Type B pancreatic cell (in vitro differentiated cells): ENCODE measurements around the gene SPC24. TPM values are rescaled to one million over a fixed set of nuclear protein-coding genes. Genes with fewer than 3 reads are reported as not detected.
A peak's percentile ranks its signal among the peaks of the same experiment; 100 is the strongest.

Experiments
- DNase-seq: peaks from one replicate; pipeline ENCODE4 v3.0.0; 2021; ENCODE audit warnings: mixed read lengths; ENCODE audit not compliant: unreplicated experiment; ENCODE audit errors: extremely low spot score
- H3K27ac Mint-ChIP-seq: 2 replicates; pipeline ENCODE4 v1.8.0; 2021; ENCODE audit warnings: mild to moderate bottlenecking, mixed read lengths
- H3K27me3 Mint-ChIP-seq: 2 replicates; pipeline ENCODE4 v1.8.0; 2021; ENCODE audit warnings: mixed read lengths
- H3K36me3 Mint-ChIP-seq: 2 replicates; pipeline ENCODE4 v1.8.0; 2021; ENCODE audit warnings: mixed read lengths
- H3K4me1 Mint-ChIP-seq: one replicate; pipeline ENCODE4 v1.8.0; 2021; ENCODE audit warnings: mixed read lengths; ENCODE audit not compliant: unreplicated experiment
- H3K4me3 Mint-ChIP-seq: 2 replicates; pipeline ENCODE4 v1.8.0; 2021; ENCODE audit warnings: mild to moderate bottlenecking, mixed read lengths
- H3K9me3 Mint-ChIP-seq: 2 replicates; pipeline ENCODE4 v1.8.0; 2021; ENCODE audit warnings: mixed read lengths
- long read RNA-seq: library from polyadenylated mRNA; unstranded; transcript quantifications from one replicate; pipeline ENCODE4 v2.0.0, GENCODE V29; 2020
- total RNA-seq: library from RNA; stranded (reverse); gene quantifications from 2 replicates; pipeline ENCODE4 v1.2.1, GENCODE V29; 2021; ENCODE audit warnings: low replicate concordance
- TF ChIP-seq, protein P1 (sequence below): fragments of 200-600 bp; sonication (generic); conservative IDR thresholded peaks from 2 replicates; pipeline ENCODE4 v1.5.0; 2021; ENCODE audit warnings: antibody characterized with exemption, mild to moderate bottlenecking

Gene SPC24, protein sequence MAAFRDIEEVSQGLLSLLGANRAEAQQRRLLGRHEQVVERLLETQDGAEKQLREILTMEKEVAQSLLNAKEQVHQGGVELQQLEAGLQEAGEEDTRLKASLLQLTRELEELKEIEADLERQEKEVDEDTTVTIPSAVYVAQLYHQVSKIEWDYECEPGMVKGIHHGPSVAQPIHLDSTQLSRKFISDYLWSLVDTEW
- total RNA-seq, result 15.0 and 43.2 TPM in 2 replicates
- long read RNA-seq, partial matches to known transcripts, result 0 of 4 reads
- long read RNA-seq, other reads (novel, unspliced or antisense), result 2 of 4 reads

DNA sequence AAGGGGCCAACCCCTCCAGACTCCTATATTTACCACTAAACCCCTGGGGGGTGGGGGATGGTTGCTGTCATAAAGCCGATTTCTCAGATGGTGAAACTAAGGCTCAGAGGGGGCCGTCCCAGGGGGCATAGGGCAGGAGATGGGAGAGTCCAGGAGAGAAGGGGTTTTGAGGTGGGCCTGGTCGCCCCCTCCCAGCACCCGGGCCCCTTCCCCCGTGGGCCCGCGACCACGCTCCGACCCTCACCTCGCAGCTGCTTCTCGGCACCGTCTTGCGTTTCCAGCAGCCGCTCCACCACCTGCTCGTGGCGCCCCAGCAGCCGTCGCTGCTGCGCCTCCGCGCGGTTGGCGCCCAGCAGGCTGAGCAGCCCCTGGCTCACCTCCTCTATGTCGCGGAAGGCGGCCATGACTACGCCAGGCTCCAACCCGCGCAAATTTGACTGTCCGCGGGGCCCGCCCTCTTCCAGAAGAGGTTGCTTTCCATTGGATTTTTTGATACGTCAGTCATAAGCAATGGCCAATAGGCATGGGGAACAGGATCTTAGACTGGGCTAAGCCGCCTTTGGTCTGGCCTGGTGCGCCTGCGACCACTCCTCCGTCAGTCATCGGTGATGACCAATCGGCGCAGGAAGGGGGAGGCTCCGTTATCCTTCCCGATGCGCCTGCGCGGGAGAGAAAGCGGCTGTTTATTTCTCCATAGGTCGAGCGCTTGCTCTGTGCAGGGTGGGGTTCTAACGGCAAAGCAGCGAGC lies at the start of gene SPC24:
Gene SPC24 (minus strand): TSS at position 410 of the 748 bp plus-strand sequence. CDS start 6 bp downstream, at position 404.
- peak within 1 kb of the TSS; percentile 87 for H3K4me3 Mint-ChIP-seq
- no peaks in the 10 kb centered on the region for H3K9me3 Mint-ChIP-seq
- H3K4me1 Mint-ChIP-seq, result peaks cover 18% of the 10 kb centered on the region
- H3K36me3 Mint-ChIP-seq, result no peaks in the 10 kb centered on the region
- H3K27me3 Mint-ChIP-seq, result no peaks in the 10 kb centered on the region
- peak within 1 kb of the TSS; percentile 75 for H3K27ac Mint-ChIP-seq
- peak; percentile 96 for DNase-seq
- TF ChIP-seq, protein P1, sequence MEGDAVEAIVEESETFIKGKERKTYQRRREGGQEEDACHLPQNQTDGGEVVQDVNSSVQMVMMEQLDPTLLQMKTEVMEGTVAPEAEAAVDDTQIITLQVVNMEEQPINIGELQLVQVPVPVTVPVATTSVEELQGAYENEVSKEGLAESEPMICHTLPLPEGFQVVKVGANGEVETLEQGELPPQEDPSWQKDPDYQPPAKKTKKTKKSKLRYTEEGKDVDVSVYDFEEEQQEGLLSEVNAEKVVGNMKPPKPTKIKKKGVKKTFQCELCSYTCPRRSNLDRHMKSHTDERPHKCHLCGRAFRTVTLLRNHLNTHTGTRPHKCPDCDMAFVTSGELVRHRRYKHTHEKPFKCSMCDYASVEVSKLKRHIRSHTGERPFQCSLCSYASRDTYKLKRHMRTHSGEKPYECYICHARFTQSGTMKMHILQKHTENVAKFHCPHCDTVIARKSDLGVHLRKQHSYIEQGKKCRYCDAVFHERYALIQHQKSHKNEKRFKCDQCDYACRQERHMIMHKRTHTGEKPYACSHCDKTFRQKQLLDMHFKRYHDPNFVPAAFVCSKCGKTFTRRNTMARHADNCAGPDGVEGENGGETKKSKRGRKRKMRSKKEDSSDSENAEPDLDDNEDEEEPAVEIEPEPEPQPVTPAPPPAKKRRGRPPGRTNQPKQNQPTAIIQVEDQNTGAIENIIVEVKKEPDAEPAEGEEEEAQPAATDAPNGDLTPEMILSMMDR, result no peak

DNA sequence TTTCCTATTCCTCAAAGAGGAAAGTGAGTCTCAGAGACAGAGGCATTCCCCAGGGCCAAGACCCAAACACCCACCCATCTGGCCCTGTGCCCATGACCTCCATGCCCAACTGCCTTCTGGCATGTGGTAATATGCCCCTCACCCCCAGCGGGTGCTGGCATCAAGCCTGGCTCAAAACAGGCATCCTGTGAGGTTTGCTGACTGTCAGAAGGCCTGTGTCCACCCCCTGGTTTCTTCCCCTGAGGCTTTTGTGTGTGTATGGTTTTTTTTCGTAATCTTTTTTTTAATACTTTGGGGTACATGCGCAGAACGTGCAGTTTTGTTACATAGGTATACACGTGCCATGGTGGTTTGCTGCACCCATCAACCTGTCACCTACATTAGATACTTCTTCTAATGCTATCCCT lies 49.4 kb upstream of the SPC24 start:
- Mint-ChIP-seq H3K4me3 (no peak overlapping the region), H3K4me1 (peaks cover 5% of the 10 kb centered on the region), H3K27ac (no peak overlapping the region), H3K27me3 (no peaks in the 10 kb centered on the region), H3K36me3 (no peaks in the 10 kb centered on the region), H3K9me3 (no peaks in the 10 kb centered on the region)
- DNase-seq, result no peak
- TF ChIP-seq, protein P1, result no peak

DNA sequence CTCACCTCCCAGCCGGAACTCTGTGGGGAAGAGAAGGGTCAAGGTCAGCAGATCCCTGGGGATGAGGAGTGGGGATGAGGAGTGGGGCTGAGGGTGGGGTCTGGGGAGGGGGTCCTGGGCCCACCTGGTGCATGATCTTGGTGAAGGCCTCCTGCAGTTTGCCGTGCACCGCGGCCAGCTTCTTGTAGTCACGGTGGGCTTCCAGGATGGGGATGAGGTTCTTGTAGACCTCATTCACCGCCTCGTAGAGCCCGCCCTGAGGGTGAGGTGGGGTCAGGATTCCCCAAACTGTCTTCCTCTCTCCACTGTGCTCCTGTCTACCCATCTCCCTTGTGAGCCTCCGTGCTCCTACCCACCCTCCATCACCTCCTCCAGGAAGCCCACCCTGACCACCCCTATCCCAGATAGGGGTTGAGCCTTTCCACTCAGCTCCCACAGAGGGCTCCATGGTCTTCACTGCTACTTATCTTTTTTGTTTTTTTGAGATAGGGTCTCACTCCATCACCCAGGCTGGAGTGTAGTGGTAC lies 48.6 kb upstream of the SPC24 start:
- Mint-ChIP-seq H3K27me3 (no peaks in the 10 kb centered on the region), H3K27ac (no peak overlapping the region), H3K36me3 (no peaks in the 10 kb centered on the region), H3K4me1 (peaks cover 5% of the 10 kb centered on the region), H3K4me3 (no peak overlapping the region), H3K9me3 (no peaks in the 10 kb centered on the region)
- DNase-seq, result no peak
- TF ChIP-seq, protein P1, result peak; percentile 29

DNA sequence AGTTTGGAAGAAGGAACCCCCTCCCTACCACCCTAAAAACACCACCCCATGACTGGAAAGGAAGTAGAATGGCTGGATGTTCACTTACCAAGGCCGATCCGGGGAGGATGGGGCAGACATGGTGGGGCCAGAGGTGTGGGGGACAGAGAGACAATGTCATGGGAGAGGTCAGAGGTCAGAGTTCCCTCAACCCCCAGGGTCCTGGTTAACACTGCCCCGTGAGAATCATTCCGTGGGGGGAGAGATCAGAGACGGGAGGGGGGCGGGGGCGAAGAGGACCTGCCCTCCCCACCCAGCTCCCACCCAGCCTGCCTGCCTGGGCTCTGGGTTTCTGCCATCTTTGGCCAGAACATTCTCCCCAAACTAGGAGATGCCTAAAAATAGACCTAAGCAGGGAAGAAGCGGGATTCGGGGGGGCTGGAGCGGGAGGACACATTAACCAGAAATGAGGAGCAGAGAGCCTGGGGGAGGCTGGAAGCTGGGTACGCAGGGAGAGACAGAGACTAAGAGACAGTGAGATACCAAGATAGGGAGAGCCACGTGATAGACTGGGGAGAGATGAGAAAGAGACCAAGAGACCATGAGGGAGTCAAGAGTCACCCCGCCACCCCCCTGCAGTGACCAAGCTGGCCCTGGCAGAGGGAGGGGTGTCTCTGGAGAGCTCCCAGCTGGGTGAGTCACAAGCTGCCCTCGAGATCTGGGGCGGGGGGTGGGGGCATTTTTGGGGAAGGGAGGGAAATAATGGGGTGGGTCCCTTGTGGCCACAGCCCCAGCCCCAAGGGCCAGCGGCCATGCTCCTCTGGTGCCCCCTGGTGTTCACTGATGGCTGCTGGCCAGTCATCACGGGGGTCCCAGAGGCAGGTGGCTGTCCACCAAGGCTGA lies 47.9 kb upstream of the SPC24 start:
- no peak overlapping the region for H3K4me3 Mint-ChIP-seq
- H3K4me1 Mint-ChIP-seq, result peaks cover 5% of the 10 kb centered on the region
- H3K36me3 Mint-ChIP-seq, result no peaks in the 10 kb centered on the region
- H3K27ac Mint-ChIP-seq, result no peak overlapping the region
- no peaks in the 10 kb centered on the region for H3K9me3 Mint-ChIP-seq
- H3K27me3 Mint-ChIP-seq, result no peaks in the 10 kb centered on the region
- no peak for DNase-seq
- TF ChIP-seq, protein P1, result peak; percentile 84

DNA sequence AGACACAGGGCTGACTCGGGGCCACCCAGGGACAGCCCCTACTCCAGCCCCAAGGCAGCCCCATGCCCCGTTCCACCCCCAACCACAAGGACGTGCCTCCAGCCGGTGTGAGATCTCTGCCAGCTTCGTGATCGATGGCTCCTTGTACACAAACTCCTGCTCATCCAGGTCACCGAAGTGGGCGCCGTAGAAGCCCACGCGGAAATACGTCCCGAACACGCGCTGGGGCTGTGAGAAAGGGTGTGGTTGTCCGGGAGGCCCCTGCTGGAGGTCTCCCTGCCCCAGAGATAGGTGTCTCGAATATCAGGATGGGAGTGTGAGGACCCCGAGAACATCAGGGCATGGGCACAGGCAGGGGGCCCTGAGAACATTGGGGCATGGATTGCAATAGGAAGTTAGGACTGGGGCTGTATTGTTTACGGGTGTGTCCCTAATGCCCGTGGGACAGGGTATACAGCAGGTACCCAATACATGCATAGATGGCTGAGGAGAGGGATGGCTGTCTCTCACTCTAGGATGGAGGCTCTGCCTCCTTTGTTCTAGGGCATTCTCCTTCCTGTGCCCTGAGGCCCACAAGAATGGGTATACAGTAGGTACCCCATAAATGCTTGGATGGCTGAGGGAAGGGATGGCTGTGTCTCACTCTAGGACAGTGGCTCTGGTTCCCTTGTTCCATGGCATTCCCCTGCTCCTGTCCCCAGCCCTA lies 47.1 kb upstream of the SPC24 start:
- TF ChIP-seq, protein P1, result no peak
- H3K9me3 Mint-ChIP-seq, result no peaks in the 10 kb centered on the region
- DNase-seq, result no peak
- peaks cover 5% of the 10 kb centered on the region for H3K4me1 Mint-ChIP-seq
- no peak overlapping the region for H3K27ac Mint-ChIP-seq
- no peaks in the 10 kb centered on the region for H3K36me3 Mint-ChIP-seq
- no peak overlapping the region for H3K4me3 Mint-ChIP-seq
- H3K27me3 Mint-ChIP-seq, result no peaks in the 10 kb centered on the region
